Medulla oblongata (tissue), 1 donor: Measurements from ENCODE around the gene TSPAN3.

ENCODE experiments used
- DNase-seq: peaks from one replicate; pipeline ENCODE4 v3.0.0-alpha.2; 2015; ENCODE audit errors: extremely low spot score

TSPAN3 gene

GRCh38 chr15:77070495-77071304 lies at the start of gene TSPAN3:
Gene TSPAN3 (minus strand): TSS chr15:77071109. CDS start chr15:77070954, 155 bp downstream.
- peak; percentile 96 for DNase-seq

GRCh38 chr15:77120576-77120975 lies 49.7 kb upstream of the TSPAN3 start:
- no peak for DNase-seq

GRCh38 chr15:77119446-77119845 lies 48.5 kb upstream of the TSPAN3 start:
- DNase-seq = no peak

GRCh38 chr15:77118882-77119321 lies 48.0 kb upstream of the TSPAN3 start:
- DNase-seq = peak; percentile 89

- DNase-seq = no peak
Observed at GRCh38 chr15:77115179-77115578, 44.3 kb upstream of the TSPAN3 start.

GRCh38 chr15:77112838-77113504 lies 42.1 kb upstream of the TSPAN3 start:
- no peak for DNase-seq

- DNase-seq = no peak
Observed at GRCh38 chr15:77111789-77112188, 40.9 kb upstream of the TSPAN3 start.

- DNase-seq = peak; percentile 69
Observed at GRCh38 chr15:77107531-77108355, 36.8 kb upstream of the TSPAN3 start.

- no peak for DNase-seq
Observed at GRCh38 chr15:77107068-77107467, 36.2 kb upstream of the TSPAN3 start.

- no peak for DNase-seq
Observed at GRCh38 chr15:77104155-77104554, 33.2 kb upstream of the TSPAN3 start.

GRCh38 chr15:77099741-77100463 lies 29.0 kb upstream of the TSPAN3 start:
- no peak for DNase-seq

- DNase-seq = no peak
Observed at GRCh38 chr15:77098572-77098971, 27.7 kb upstream of the TSPAN3 start.

- DNase-seq = no peak
Observed at GRCh38 chr15:77097921-77098320, 27.0 kb upstream of the TSPAN3 start.

GRCh38 chr15:77097248-77097721 lies 26.4 kb upstream of the TSPAN3 start:
- no peak for DNase-seq

- no peak for DNase-seq
Observed at GRCh38 chr15:77096541-77096940, 25.6 kb upstream of the TSPAN3 start.

GRCh38 chr15:77096138-77096537 lies 25.2 kb upstream of the TSPAN3 start:
- no peak for DNase-seq

- DNase-seq = no peak
Observed at GRCh38 chr15:77094397-77095030, 23.6 kb upstream of the TSPAN3 start.

- no peak for DNase-seq
Observed at GRCh38 chr15:77093436-77093835, 22.5 kb upstream of the TSPAN3 start.

GRCh38 chr15:77091097-77091496 lies 20.2 kb upstream of the TSPAN3 start:
- DNase-seq = no peak

- DNase-seq = no peak
Observed at GRCh38 chr15:77087213-77087612, 16.3 kb upstream of the TSPAN3 start.

- DNase-seq = no peak
Observed at GRCh38 chr15:77085297-77085696, 14.4 kb upstream of the TSPAN3 start.
